Panc1 (cell line): ENCODE measurements around the gene DCC. TPM values are rescaled to one million over a fixed set of nuclear protein-coding genes. Genes with fewer than 3 reads are reported as not detected.

Experiments used
- ATAC-seq: fragments of 200-7000 bp; cut with Tn5 transposase; 2 replicates; pipeline ENCODE4 v1.9.1; 2020; ENCODE audit warnings: mild to moderate bottlenecking, moderate library complexity
- BruUV-seq: library from RNA; stranded (reverse); fragments of 400-500 nt; replicated peaks from 2 replicates; lab custom pipeline; 2021; lab: Mats Ljungman, UMichigan
- CTCF ChIA-PET: fragments of 300-600 bp; sonication (Branson Sonifier 250); formaldehyde crosslinking; loops from one replicate; lab custom pipeline; 2022; ENCODE audit warnings: antibody characterized with exemption; lab: Charles Lee
- POLR2A ChIA-PET: fragments of 300-600 bp; sonication (Branson Sonifier 250); formaldehyde crosslinking; loops from one replicate; lab custom pipeline; 2022; ENCODE audit warnings: antibody characterized with exemption; lab: Charles Lee
- DNase-seq: peaks from one replicate; pipeline ENCODE4 v3.0.0-alpha.2; 2010; ENCODE audit warnings: low read depth, low spot score
- H3K27ac ChIP-seq: 2 replicates; pipeline ENCODE4 v1.5.1; 2011; ENCODE audit warnings: mild to moderate bottlenecking, low read length, inconsistent platforms
- H3K27me3 ChIP-seq: fragments of 200-500 bp; sonication (Bioruptor generic); 2 replicates; pipeline ENCODE4 v1.6.0; 2014; ENCODE audit warnings: low read length, inconsistent platforms; ENCODE audit not compliant: control insufficient read depth, insufficient read depth
- H3K36me3 ChIP-seq: fragments of 200-500 bp; sonication (Bioruptor generic); 2 replicates; pipeline ENCODE4 v1.5.1; 2014; ENCODE audit warnings: inconsistent platforms, mild to moderate bottlenecking, low read length, moderate library complexity; ENCODE audit not compliant: control insufficient read depth, insufficient read depth
- H3K4me1 ChIP-seq: 2 replicates; pipeline ENCODE4 v1.5.1; 2011; ENCODE audit warnings: inconsistent platforms, mild to moderate bottlenecking, low read length, moderate library complexity; ENCODE audit not compliant: control insufficient read depth, insufficient read depth
- H3K4me3 ChIP-seq, 2 experiments: 2 replicates each; pipeline ENCODE4 v1.5.1; 2011 to 2012; ENCODE audit warnings: low read depth in 2 of 2, low read length in 2 of 2, mild to moderate bottlenecking in 2 of 2, inconsistent platforms in 1 of 2, moderate library complexity in 1 of 2
- H3K9me3 ChIP-seq: fragments of 200-500 bp; sonication (Bioruptor generic); 2 replicates; pipeline ENCODE4 v1.5.1; 2014; ENCODE audit warnings: low read depth, mild to moderate bottlenecking, inconsistent platforms, low read length, moderate library complexity; ENCODE audit not compliant: control insufficient read depth, insufficient read depth
- CTCF ChIP-seq: fragments of 450-650 bp; IDR thresholded peaks from 2 replicates; pipeline ENCODE4 v1.5.1; 2017; ENCODE audit warnings: mild to moderate bottlenecking
- POLR2AphosphoS5 ChIP-seq: IDR thresholded peaks from 2 replicates; pipeline ENCODE4 v1.6.1; 2012; ENCODE audit warnings: mild to moderate bottlenecking, low read depth, low read length, moderate library complexity
- REST ChIP-seq, 2 experiments: IDR thresholded peaks; 2 replicates each; pipeline ENCODE4 v1.6.1; 2011 to 2012; ENCODE audit warnings: low read depth in 2 of 2, control low read depth in 1 of 2, low read length in 1 of 2, mild to moderate bottlenecking in 1 of 2, moderate library complexity in 1 of 2; ENCODE audit not compliant: insufficient read depth in 1 of 2
- SIN3A ChIP-seq: IDR thresholded peaks from 2 replicates; pipeline ENCODE4 v1.6.1; 2012; ENCODE audit warnings: low read depth, mild to moderate bottlenecking, low read length, moderate library complexity, borderline replicate concordance; ENCODE audit not compliant: insufficient read depth
- TCF7L2 ChIP-seq: IDR thresholded peaks from 2 replicates; pipeline ENCODE4 v1.6.1; 2011; ENCODE audit warnings: mild to moderate bottlenecking, low read depth, low read length, inconsistent platforms
- in situ Hi-C: cut with HindIII; loops from 2 replicates; pipeline ENCODE4 v1.10.0; 2016; ENCODE audit warnings: low sequenced_read_pairs, low pct_unique_long_range_greater_than_20kb
- intact Hi-C: fragments of 100-400 bp; cut with micrococcal nuclease; formaldehyde crosslinking; loops from one replicate; pipeline ENCODE4 v1.10.0; 2022; ENCODE audit not compliant: unreplicated experiment
- total RNA-seq: library from RNA; stranded (reverse); gene quantifications from one replicate; pipeline ENCODE4 v1.2.1, GENCODE V29; 2021; ENCODE audit not compliant: unreplicated experiment

Gene DCC
- total RNA-seq, 1 experiment from 2014 or later: not detected

- Histone ChIP-seq H3K4me3 (no peak overlapping the region), H3K4me1 (no peaks in the 10 kb centered on the region; the same call in 1 of the 2 replicates), H3K27me3 (no peaks in the 10 kb centered on the region), H3K9me3 (no peaks in the 10 kb centered on the region), H3K36me3 (no peaks in the 10 kb centered on the region), H3K27ac (no peak overlapping the region)
- CTCF ChIA-PET: no interaction called here
- DNase-seq: no peak
- ATAC-seq: no peak
- intact Hi-C loops: no loop called here
- in situ Hi-C loops: no loop called here
- POLR2A ChIA-PET: no interaction called here
- TF ChIP-seq REST (IDR thresholded peaks at IDR 0.05; ENCODE audit: insufficient read depth in 1 of 2, low read depth in 2 of 2, low read length in 1 of 2): no peak
- TF ChIP-seq CTCF: no peak
- TF ChIP-seq SIN3A: no peak
- TF ChIP-seq POLR2AphosphoS5: no peak
- TF ChIP-seq TCF7L2: no peak
- BruUV-seq: no TSS peak
These were observed 424.3 kb downstream of the DCC start for GRCh38 chr18:52764316-52764715.

- no TSS peak for BruUV-seq
- TF ChIP-seq TCF7L2: no peak
- no peak for TF ChIP-seq POLR2AphosphoS5
- TF ChIP-seq SIN3A: no peak
- TF ChIP-seq REST (IDR thresholded peaks at IDR 0.05; ENCODE audit: insufficient read depth in 1 of 2, low read depth in 2 of 2, low read length in 1 of 2): no peak
- no peak for TF ChIP-seq CTCF
- in situ Hi-C loops: no loop called here
- H3K27me3 ChIP-seq: no peaks in the 10 kb centered on the region
- ChIA-PET POLR2A (no interaction called here), CTCF (no interaction called here)
- no peak overlapping the region for H3K4me3 ChIP-seq
- no peaks in the 10 kb centered on the region for H3K36me3 ChIP-seq
- H3K27ac ChIP-seq: no peak overlapping the region
- DNase-seq: no peak
- H3K4me1 ChIP-seq: no peaks in the 10 kb centered on the region; the same call in 1 of the 2 replicates
- no peaks in the 10 kb centered on the region for H3K9me3 ChIP-seq
- intact Hi-C loops: no loop called here
- ATAC-seq: no peak
These were observed 426.1 kb downstream of the DCC start for GRCh38 chr18:52766002-52766545.
